Stimulated activated naive CD8-positive, alpha-beta T cell treated with anti-CD3 and anti-CD28 coated beads, Interleukin-15, Interleukin-2, amounts not matched to agents 100 U/mL and 50 U/mL, for 24 hours (primary cell): ENCODE measurements around the gene ZNF841.
"Not testable (repeated sequence)": the region's sequence is repeated elsewhere in the genome, so short reads cannot be mapped to it uniquely, and the experiment has no call there.

Experiments
- ATAC-seq: fragments of 150-1000 bp; cut with Tn5 transposase; one replicate; pipeline ENCODE4 v1.10.0; 2021
- DNase-seq: peaks from one replicate; pipeline ENCODE4 v3.0.0; 2021

Gene ZNF841

DNA sequence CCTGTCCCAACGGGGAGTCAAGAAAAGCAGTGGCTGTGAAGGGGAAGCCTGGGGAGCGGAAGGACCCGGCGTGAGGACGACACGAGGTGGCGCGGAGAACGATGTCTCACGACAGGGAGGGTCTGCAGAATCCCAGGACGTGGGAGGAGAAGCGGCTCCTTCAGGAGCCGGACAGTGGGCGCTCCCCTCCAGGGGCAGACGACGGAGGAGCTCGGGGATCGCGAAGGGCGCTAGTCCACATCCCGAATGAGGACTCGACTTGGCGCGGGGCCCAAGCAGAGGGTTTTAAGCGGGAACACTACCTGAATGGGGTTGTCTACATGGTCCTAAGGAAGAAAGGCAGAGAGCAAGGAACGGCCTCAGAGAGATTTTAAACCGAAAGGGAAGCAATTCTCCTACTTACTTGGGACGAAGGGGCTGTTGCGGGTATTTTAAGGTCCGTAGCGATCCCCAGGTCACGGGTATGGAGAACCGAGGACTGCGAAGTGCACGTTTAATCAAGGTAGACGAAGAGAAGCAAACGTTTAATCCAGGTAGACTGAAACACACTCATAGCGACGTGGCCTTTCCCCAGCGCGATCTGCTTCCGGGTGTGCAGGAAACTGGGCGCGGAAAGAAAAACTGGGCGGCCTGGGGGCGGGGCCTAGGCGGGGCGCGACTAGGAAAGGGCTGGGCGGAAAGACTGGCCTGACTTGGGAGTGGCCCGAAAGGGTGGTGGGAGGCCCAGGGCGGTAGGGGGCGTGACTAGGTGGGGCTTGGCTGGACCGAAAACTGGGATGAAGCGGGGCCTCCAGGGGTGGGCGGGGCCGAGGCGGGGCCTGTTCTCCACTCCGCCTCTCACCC, at the start of gene ZNF841:
Gene ZNF841, minus strand, starts transcription at position 594 of the 843 bp plus-strand sequence. CDS start 10,964 bp downstream, outside the sequence.
- DNase-seq, result peak; percentile 89
- ATAC-seq, result peak; percentile 98

- ATAC-seq (no peak), DNase-seq (no peak)
Observed at GRCh38 chr19:52142001-52142595, 46.5 kb upstream of the ZNF841 start.

DNA sequence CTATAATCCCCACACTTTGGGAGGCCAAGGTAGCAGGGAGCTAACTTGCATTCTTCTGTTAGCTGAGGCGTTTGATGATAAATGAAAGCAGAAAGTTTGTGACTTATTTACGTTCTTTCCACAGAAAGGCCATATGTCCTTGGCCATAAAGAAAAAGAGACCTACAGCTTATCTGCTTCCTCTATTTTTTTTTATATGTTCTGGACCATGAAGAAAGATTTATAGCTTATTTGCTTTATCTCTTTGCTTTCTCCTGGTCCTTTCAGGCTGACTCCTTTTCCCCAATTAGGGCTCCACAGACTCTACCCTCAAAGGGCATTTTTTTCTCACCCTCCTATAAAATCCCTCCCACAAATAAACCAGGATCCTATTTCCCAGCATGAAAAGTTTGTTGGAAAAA, 45.6 kb upstream of the ZNF841 start:
- no peak for DNase-seq
- ATAC-seq, result no peak

GRCh38 chr19:52140032-52140710, 44.6 kb upstream of the ZNF841 start:
- peak; percentile 98 for ATAC-seq

GRCh38 chr19:52139252-52140031, 43.9 kb upstream of the ZNF841 start, which contains the start of gene ZNF616:
TSS of gene ZNF616 (minus strand) at chr19:52139938. CDS start at chr19:52130512, 9,426 bp downstream.
- ATAC-seq (peak; percentile 84), DNase-seq (peak; percentile 87)

More at GRCh38 chr19:52140032-52140710, 44.6 kb upstream of the ZNF841 start:
- DNase-seq, result peak; percentile 99

DNA sequence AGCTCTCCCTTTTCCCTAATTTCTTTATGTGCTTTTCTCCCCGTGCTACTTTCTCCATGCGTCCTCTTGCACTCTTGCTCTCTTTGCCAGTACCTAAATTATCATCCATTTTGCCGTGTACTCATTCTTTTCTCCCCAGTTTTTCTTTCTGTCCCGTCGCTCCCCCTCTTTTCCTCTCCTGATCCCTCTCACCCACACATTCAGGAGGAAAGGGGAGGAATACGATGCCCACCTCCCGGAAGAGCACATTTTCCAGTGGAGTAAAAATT, 43.4 kb upstream of the ZNF841 start:
- no peak for DNase-seq
- no peak for ATAC-seq

GRCh38 chr19:52138278-52138982, 42.9 kb upstream of the ZNF841 start:
- DNase-seq, result peak; percentile 51
- ATAC-seq, result peak; percentile 25

DNA sequence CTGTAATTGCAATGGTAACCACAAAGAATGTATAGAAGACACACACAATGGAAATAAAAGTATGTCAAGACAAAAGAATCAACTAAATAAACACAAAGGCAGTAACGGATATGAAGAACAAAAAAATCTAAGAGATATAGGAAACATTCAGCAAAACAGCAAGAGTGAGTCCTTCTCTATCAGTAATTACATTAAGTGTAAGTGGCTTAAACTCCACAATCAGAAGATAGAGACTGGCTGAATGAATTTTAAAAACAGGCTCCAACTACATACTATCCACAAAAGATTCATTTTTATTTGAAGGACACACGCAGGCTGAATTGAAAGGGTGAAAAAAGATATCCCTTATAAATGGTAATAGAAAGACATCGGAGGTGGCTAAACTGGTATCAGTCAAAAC, 24.7 kb upstream of the ZNF841 start:
- ATAC-seq, result no peak
- no peak for DNase-seq

GRCh38 chr19:52115526-52116053, 20.0 kb upstream of the ZNF841 start:
- no peak for DNase-seq
- no peak for ATAC-seq

DNA sequence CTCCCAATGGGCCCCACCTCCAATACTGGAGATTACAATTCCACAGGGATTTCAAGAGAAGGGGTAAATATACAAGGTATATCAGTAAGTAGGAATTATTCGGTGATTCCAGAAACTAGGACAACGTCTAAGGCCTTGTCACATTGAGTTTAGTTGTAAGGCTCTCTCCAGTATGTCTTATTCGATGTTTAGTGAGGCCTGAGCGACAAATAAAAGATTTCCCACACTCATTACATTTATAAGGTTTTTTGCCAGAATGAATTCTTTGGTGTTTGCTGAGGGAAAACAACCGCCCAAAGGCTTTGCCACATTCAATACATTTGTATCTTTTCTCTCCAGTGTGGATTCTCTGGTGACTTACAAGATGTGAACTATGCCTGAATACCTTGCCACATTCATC, 19.1 kb upstream of the ZNF841 start:
- DNase-seq (no peak), ATAC-seq (no peak)

GRCh38 chr19:52112624-52113023, 17.1 kb upstream of the ZNF841 start:
- ATAC-seq, result no peak
- DNase-seq, result no peak

DNA sequence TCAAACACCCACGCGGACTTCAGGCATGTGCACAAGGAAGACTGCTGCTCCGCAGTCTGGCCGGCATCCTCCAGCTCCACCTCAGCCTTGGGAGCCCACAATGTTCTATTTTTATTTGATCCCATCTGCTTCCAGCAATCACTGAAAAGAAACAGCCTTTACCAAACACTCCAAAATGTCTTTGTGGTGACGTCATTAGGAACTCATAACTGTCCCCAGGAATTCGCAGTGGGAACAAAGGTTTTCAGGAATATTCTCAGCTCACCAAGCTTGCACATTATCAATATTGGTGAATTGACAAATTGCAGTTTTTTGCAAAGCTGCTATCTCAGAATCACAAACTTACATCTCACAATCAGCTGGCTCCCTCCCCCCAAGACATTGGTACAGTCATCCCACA, 15.2 kb upstream of the ZNF841 start:
- ATAC-seq (no peak), DNase-seq (no peak)

GRCh38 chr19:52102782-52103181, 7.2 kb upstream of the ZNF841 start:
- ATAC-seq (no peak), DNase-seq (no peak)

GRCh38 chr19:52101866-52102562, 6.4 kb upstream of the ZNF841 start:
- ATAC-seq (no peak), DNase-seq (no peak)

DNA sequence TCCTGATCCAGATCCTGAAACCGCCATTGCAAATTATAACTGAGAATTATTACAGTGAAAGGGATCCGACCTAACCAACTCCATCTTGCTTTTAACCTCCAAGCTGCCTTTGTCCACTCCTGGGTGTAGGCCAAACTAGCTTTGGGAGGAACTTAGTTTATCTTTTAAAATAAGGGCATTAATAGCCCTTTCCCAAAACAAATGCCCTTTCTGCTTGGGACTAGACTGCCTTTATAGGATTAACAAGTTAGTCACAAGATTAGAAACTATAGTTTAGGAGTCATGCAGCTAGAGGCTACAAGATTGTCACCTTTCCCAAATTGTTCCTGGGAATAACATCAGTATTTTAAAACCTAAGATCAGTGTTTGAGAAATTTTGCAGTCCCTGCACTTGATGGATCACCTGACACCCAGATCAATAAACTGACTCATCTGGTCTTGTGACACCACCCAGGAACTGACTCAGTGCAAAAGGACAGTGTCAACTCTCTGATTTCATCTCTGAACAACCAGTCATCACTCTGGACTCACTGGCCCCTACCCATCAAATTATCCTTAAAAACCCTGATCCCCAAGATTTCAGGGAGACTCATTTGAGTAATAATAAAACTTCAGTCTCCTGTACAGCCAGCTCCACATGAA, 4.1 kb upstream of the ZNF841 start:
- ATAC-seq, result no peak
- no peak for DNase-seq

GRCh38 chr19:52096416-52096815, 851 bp upstream of the ZNF841 start:
- DNase-seq, ATAC-seq: not testable (repeated sequence)

DNA sequence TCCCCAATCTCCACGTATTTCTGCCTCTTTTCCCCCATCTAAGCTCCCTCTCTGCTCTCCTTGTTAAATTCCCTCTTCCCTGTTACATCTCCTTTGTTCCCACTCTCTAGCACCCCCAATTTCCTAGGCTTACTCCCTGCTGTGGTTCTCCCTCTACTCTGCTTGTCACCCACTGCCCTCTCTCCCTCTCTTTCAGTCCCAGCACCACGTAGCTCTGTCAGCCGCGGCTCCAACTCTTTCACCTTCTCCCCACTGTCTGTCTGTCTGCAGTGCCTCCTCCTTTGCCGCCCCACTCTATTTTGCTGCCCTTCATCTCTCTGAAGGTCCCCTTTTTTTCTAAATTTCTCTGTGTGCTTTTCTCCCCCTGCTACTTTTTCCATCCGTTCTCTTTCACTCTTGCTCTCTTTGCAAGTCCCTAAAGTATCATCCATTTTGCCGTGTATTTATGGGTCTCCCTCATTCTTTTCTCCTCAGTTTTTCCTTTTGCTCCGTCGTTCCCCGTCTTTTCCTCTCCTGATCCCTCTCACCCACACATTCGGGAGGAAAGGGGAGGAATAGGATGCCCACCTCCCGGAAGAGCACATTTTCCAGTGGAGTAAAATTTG, 937 bp downstream of the ZNF841 start:
- DNase-seq (no peak), ATAC-seq (no peak)

DNA sequence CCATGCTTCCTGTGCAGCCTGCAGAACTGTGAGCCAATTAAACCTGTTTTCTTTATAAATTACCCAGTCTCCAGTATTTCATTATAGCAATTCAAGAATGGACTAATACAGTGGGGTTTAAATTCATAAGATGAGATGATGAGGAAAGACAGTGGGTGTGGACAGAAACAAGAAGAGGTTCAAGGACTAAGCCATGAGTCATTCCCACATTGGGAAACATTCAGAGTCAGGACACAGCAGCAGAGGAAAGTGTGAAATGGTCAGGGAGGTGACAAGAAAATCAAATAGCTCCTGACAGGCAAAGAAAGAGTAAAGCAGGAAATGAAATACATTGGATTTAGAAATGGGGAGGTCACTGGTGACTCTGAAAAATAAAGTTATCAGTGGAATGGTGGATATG, 9.1 kb downstream of the ZNF841 start:
- ATAC-seq (no peak), DNase-seq (no peak)

DNA sequence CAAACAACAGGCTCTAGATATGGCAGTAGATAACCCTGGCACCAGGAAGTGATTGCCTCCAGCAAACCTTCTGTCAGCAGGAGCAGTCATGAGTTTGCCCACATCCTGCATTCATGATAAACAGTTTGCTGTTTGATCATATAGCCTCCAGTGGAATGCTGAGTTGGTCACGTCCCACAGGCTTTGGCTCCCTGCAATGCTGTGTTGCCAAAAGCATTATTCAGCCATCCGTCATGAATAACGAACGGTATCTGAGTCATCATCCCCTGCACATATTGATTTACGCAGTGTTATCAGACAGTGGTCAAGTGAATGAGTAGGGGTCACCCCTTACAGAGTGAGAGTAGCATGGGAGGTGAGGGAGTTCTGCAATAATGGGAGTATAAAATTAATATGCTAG, 25.1 kb downstream of the ZNF841 start:
- no peak for ATAC-seq
- no peak for DNase-seq

DNA sequence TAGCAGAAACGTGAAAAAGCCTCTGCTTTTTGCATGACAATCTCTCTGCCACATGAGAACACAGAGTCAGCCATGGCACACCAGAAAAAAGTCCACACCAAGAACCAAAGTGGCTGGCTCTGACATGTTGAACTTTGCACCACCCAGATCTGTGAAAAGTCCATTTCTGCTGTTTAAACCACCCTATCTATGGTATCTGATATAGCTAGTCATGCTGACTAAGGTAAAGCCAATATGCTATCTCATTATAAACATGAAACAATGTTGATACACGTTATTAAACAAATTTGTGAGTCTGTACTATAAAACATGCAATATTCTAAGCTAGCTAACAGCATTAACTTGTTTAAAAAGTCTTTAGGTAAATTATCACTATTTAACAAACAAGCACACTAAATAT, 25.9 kb downstream of the ZNF841 start:
- ATAC-seq (no peak), DNase-seq (no peak)
